AG08395 (cell line): ENCODE results near the gene PLEKHA8.

Experiments
- DNase-seq: peaks from one replicate; pipeline ENCODE4 v3.0.0; 2012; ENCODE audit warnings: mixed read lengths, low spot score

The PLEKHA8 gene, protein sequence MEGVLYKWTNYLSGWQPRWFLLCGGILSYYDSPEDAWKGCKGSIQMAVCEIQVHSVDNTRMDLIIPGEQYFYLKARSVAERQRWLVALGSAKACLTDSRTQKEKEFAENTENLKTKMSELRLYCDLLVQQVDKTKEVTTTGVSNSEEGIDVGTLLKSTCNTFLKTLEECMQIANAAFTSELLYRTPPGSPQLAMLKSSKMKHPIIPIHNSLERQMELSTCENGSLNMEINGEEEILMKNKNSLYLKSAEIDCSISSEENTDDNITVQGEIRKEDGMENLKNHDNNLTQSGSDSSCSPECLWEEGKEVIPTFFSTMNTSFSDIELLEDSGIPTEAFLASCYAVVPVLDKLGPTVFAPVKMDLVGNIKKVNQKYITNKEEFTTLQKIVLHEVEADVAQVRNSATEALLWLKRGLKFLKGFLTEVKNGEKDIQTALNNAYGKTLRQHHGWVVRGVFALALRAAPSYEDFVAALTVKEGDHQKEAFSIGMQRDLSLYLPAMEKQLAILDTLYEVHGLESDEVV

DNA sequence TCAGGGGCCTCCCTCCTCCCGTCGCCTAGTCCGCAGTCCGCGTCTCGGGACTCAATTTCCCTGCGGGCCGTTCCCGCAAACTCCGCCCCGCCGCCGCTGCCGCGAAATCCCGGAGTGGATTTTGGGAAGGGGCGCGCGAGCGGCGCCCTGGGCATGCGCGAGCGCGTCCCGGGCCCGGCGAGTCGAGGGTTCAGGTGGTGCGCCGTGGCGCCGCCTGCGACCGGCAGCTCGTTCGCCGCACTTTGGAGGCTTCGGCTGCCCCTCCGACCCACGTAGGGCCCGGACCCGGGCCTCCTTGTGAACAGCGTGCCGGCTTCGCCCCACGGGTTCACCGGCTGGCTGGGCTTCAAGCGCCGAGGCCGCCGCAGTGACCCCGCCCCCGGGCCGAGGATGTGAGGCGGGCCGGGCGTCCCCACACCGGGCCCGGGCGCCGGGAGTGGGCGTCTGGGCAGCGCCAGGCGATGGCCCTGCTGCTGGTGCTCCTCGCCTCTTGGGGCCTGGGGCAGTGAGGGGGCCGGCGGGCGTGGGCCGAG lies at the start of gene PLEKHA8:
Gene PLEKHA8 (plus strand): TSS at position 197 of the 533 bp plus-strand sequence. CDS start 351 bp downstream, outside the sequence.
- peak; percentile 93 for DNase-seq

DNA sequence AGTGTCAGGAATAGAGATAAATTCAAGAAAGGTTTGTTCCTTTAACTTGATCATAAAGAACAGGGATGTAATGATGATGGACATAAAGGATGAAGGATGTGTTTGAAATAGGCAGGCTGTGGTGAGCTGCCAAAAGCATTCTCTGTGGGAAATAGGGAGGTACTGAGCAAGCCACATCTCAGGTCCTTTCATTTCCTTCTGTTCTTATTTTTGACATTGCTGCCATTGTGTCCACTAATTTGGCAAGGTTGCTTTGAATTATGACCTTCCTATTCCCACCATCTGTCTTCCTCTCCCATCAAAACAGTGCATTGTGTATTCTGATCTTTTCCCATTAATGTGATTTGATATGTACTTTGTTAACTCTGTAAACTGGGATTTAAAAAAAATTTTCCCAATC lies 48.1 kb upstream of the PLEKHA8 start:
- DNase-seq = no peak

DNA sequence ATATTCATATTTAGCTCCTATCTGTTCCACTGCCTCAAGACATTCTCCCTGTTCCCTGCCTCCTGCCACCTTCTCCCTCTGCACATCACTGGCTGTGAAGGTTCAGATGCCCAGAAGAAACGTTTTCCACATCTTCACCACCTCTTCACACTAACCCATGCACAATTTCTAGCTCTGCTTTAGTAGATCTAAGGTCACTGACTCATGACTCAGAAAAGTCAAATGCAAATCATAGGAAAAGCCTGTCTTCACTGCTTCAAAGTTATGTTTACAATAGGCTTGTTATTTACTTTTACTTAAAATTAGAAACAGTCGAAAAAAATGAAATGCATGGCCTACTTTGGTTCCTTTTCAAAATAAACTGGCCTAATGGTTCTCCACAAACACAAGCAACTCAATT lies 41.1 kb upstream of the PLEKHA8 start:
- no peak for DNase-seq

- peak; percentile 84 for DNase-seq
Observed at GRCh38 chr7:29987811-29988317, 40.3 kb upstream of the PLEKHA8 start.

- peak; percentile 27 for DNase-seq
Observed at GRCh38 chr7:29988424-29989256, 39.6 kb upstream of the PLEKHA8 start.

DNA sequence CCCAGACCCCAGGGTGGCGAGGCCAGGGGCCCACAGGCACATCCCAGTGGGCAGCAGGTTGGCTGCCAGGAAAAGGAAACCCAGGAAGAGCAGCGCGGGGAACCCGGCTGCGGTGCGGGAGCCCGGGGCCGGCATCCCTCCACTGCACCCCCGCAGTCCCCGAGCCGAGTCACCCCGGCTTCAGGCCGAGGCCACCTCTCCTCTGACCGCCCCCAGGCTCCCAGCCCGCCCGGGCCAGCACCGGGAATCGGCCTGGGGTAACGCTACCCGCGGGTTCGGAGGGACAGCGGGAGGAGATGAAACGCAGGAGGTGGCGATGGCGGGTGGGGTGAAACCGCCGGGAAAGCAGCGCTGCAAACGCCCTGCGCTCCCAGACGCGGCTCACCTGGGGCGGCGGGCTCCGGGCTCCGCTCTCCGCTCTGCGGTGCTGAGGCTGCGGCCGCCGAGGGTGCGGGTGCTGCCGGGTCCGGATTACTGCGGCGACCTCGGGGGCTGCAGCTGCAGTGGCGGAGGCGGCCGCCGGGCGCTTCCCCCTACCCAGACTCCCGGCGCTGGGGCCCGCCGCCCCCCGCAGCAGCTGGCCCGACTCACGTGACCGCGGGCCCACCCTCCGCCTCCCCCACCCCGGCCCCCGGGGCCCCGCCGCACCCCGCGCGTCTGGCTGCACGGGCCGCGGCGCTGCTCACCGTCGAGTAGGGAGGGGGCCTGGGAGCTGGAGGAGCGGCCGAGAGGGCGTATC lies 38.8 kb upstream of the PLEKHA8 start, which contains the start of gene SCRN1:
Gene SCRN1 (minus strand): TSS at position 545 of the 739 bp plus-strand sequence. CDS start 20,734 bp downstream, outside the sequence.
- peak; percentile 60 for DNase-seq

GRCh38 chr7:29990931-29991330 lies 37.3 kb upstream of the PLEKHA8 start:
- DNase-seq = no peak

GRCh38 chr7:29991937-29992336 lies 36.3 kb upstream of the PLEKHA8 start:
- no peak for DNase-seq

DNA sequence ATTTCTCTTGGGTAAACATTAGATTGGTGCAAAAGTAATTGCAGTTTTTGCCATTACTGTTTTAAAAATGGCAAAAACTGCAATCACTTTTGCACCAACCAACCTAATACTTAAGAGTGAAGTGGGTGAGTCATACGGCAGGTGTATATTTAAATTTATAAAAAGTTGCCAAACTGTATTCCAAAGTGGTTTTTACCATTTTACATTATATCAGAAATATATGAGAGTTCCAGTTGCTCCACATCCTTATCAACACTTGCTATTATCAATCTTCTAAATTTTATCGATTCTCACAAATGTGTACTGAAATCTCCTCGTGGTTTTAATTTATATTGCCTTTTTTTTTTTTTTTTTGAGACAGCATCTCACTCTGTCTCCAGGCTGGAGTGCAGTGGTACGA lies 35.1 kb upstream of the PLEKHA8 start:
- DNase-seq = no peak

DNA sequence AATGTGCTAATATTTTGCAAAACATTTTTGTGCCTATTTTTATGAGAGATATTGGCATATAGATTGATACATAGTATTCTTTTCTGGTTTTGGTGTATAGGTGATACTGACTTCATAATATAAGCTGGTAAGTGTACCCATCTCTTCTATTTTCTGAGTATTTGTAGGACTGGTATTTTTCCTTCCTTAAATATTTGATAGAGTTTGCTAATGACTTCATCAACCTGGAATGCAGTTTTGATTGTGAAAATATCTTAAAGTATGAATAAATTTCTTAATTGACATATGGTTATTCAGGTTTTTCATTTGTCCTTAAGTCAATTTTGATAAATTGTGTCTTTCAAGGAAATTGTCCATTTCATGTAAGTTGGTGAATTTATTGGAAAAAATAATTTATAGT lies 32.6 kb upstream of the PLEKHA8 start:
- DNase-seq = no peak

GRCh38 chr7:29996321-29996720 lies 31.9 kb upstream of the PLEKHA8 start:
- no peak for DNase-seq

DNA sequence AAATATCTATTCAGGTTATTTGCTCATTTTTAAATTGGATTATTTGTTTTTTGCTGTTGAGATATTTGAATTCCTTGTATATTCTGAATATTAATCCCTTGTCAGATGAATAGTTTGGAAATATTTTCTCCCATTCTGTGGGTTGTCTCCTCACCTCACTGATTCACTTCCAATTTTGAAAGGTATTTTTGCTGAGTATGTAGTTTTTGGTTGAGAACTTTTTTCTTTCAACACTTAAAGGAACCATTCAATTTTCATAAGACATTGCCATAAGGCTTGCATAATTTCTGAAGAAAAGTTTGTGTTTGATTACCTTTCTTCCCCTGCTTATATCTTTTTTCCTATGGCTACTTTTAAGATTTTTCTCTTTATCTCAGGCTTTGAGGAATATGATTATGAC lies 29.7 kb upstream of the PLEKHA8 start:
- DNase-seq = no peak

DNA sequence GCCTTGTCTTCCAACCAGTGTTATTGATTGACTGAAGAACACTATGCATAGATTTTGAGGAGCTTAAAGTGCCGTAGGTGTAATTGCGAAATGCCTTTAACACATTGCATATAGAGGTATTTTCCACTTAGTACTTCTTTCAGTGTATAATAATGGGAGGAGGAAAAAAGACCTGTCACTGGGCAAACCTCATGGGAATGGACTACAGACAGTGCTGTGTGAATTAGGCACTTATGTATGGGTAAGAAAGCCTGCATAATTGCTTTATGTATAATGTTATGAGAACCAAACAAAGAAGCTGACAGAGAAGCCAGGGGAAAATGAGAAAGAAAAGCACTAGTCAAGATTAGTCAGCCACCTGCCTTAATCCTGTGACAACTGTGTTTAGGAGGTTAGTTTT lies 26.2 kb upstream of the PLEKHA8 start:
- no peak for DNase-seq

DNA sequence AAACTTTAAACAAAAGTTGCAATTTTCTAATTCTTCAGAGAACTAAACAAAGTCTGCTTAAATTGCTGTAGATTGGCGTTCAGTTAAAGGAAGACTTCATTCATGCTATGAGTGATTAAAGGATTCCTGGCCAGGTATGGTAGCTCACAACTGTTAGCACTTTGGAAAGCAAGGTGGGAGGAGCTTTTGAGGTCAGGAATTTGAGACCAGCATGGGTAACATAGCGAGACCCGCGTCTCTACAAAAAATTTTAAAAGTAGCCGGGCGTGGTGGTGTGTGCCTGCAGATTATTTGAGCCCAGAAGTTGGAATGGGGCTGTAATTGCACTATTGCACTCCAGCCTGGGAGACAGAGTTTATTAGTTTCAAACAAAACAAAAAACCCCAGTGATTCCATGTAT lies 25.1 kb upstream of the PLEKHA8 start:
- no peak for DNase-seq

DNA sequence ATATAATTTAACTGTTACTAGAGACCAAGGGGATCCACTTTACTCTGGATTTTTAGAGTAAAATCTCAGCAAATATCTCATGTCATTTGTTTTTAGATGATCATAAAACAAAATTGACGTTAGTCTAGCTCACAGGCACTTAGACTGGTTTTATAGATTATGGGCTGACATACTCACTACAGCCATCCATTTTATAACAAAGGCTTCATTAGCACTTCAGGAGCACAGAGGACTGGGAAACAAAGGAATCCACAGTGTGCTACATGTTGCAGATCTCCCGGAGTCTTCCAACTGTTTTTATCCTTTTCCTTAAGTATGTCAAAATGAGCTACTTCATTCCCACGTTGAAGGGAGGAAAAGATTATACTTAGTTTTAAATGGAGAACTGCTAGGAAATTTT lies 22.7 kb upstream of the PLEKHA8 start:
- DNase-seq = no peak

DNA sequence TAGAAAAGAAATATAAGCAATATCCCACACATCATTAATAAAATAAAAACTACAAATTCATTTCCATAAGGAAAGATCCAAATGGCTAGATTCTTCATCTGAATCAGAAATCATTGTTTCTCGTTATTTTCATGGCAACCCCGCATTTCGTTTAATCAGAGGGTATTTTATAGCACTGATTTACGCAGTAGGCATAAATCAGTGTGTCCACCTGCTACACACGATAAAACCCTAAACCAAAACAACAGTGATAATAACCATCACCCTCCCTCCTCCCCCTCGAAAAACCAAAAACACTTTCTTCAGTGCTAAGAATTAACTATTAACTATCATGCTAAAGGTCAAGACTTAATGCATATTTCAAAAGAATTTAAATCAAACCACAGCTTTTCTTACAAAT lies 18.2 kb upstream of the PLEKHA8 start:
- DNase-seq = no peak

DNA sequence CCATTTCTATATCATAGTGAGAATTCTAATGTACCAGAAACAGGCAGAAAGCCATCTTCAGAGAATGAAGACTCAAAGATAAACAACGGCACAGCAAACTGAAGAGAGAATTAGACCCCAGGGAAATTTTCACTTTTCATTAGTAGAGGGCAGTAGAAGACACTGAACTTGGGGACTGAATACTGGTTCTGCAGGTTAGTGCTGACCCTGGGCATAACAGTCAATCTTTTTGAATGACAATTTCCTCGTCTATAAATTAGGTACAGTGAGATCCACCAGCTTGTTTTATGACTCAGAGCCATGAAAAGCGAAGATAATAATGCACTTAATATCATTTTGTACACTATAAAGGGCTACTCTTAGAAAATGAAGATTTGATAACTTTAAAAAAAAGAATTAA lies 15.5 kb upstream of the PLEKHA8 start:
- no peak for DNase-seq

GRCh38 chr7:30018451-30018850 lies 9.8 kb upstream of the PLEKHA8 start:
- no peak for DNase-seq

GRCh38 chr7:30019387-30019786 lies 8.8 kb upstream of the PLEKHA8 start:
- DNase-seq = no peak

- no peak for DNase-seq
Observed at GRCh38 chr7:30019960-30020359, 8.3 kb upstream of the PLEKHA8 start.

GRCh38 chr7:30020535-30020934 lies 7.7 kb upstream of the PLEKHA8 start:
- no peak for DNase-seq

- no peak for DNase-seq
Observed at GRCh38 chr7:30022991-30023390, 5.2 kb upstream of the PLEKHA8 start.
